ENCODE measurements around the gene RPL13. TPM values are rescaled to one million over a fixed set of nuclear protein-coding genes. Genes with fewer than 3 reads are reported as not detected.

The RPL13 gene
- 2,032 and 3,331 TPM in 2 replicates for total RNA-seq (2014; rRNA removed; shearing (Covaris generic))

DNA sequence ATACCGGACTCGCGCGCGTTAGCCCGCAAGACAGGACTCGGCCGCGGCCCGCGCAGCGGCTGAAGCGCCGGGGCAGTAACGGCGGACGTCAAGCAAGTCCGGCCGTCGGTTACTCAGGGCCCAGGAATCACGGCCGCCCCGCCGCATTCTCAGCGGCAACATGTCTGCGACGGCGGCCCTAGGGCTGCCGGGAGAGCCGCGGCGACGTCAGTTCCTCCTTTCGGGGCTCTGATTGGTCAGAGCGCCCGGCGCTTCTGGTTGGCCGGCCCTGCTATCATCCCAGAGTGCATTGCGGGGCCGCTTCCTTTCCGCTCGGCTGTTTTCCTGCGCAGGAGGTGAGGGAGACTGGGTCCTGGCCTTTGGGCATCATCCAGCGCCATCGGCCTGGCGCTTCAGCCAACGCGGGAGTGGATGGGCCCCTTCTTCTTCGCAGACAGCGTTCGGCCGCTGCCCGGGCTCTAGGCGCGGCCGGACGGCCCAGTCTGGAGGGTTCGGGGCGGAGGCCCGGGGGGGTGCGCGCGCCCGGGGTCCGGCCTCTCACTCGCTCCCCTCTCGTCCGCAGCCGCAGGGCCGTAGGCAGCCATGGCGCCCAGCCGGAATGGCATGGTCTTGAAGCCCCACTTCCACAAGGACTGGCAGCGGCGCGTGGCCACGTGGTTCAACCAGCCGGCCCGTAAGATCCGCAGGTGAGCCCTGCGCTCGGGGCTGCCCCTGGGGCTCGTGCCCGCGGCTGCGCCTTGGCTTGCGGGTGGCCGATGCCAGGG lies at the start of gene RPL13:
Gene RPL13 (plus strand): TSS at position 305 of the 764 bp plus-strand sequence. CDS start 278 bp downstream, at position 583.
- DNase-seq (ENCODE audit: low read depth): peak; percentile 95

- DNase-seq (ENCODE audit: low read depth): no peak
These were observed 49.1 kb upstream of the RPL13 start for GRCh38 chr16:89511374-89511773.

- DNase-seq (ENCODE audit: low read depth): no peak
These were observed 48.0 kb upstream of the RPL13 start for GRCh38 chr16:89512453-89512852.

DNA sequence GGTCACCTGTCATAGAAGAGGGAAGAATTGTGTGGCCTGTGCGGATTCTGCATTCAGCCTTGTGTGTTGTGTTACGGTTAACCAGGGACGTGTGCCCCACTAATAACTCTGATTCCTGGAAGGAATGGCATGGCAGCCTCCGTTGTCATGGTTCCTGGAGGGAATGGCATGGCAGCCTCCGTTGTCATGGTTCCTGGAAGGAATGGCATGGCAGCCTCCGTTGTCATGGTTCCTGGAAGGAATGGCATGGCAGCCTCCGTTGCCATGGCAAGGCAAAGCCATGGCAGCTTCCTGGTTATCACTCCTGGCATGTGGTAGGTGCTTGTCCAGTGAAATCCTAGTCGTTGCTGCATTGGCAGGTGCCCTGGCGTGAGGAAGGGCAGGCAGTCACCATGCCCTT lies 43.4 kb upstream of the RPL13 start:
- no peak for DNase-seq (ENCODE audit: low read depth)

GRCh38 chr16:89519881-89520280 lies 40.6 kb upstream of the RPL13 start:
- DNase-seq (ENCODE audit: low read depth): no peak

GRCh38 chr16:89522287-89522686 lies 38.2 kb upstream of the RPL13 start:
- no peak for DNase-seq (ENCODE audit: low read depth)

DNA sequence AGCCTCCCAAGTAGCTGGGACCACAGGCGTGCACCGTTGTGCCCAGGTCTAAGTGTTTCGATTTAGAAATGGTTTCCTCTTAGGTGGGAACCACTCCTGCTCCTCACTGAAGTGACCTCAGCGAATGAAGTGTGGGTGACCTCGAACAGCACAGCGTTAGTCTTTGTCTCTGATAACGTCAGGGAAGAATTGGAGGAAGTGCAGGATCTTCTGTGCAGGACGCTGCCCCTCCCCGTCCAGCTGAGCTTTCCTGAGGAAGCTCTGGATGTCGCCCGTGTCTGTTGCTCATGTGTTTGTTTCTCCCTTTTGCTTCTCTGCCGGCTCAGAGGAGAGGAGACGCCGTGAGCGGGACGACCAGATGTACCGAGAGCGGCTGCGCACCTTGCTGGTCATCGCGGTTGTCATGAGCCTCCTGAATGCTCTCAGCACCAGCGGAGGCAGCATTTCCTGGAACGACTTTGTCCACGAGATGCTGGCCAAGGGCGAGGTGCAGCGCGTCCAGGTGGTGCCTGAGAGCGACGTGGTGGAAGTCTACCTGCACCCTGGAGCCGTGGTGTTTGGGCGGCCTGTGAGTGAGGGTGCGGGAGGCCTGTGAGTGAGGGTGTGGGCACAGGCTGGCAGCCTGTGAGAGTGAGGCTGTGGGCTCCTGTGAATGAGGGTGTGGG lies 36.7 kb upstream of the RPL13 start:
- DNase-seq (ENCODE audit: low read depth): no peak

DNA sequence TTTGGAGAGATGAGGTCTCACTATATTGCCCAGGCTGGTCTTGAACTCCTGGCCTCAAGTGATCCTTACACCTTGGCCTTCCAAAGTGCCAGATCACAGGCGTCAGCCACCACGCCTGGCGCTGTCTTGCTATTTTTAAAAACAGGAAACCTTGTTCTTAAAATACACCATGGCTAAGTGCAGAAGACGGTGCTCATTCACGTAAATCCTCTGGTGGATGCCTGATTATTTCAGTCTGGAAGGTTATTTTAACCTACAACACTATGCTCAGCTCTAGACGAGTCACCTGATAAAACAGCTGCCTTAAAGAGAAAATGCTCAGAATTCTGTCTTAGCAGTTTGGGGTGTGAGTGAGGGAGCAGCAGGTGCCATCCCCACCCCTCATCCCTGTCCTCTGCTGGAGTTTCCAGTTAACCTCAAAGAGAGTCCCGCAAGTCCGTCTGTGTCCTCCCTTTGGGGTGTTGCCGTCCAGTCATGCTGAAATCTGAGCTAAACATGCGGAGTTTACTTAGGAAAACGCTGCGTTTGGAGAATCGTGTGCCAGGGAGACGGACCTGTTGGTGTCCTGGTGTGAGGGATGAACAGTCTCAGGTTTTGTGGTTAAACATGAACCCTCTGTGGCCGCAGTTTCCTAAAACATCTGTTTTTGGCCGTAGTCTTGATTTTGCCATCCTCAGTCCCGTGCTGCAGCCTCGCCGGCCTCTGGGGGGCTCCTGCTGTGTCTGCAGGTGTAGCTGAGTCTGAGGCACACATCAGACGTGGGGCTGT lies 35.2 kb upstream of the RPL13 start:
- DNase-seq (ENCODE audit: low read depth): no peak

- no peak for DNase-seq (ENCODE audit: low read depth)
These were observed 31.4 kb upstream of the RPL13 start for GRCh38 chr16:89529097-89529496.

DNA sequence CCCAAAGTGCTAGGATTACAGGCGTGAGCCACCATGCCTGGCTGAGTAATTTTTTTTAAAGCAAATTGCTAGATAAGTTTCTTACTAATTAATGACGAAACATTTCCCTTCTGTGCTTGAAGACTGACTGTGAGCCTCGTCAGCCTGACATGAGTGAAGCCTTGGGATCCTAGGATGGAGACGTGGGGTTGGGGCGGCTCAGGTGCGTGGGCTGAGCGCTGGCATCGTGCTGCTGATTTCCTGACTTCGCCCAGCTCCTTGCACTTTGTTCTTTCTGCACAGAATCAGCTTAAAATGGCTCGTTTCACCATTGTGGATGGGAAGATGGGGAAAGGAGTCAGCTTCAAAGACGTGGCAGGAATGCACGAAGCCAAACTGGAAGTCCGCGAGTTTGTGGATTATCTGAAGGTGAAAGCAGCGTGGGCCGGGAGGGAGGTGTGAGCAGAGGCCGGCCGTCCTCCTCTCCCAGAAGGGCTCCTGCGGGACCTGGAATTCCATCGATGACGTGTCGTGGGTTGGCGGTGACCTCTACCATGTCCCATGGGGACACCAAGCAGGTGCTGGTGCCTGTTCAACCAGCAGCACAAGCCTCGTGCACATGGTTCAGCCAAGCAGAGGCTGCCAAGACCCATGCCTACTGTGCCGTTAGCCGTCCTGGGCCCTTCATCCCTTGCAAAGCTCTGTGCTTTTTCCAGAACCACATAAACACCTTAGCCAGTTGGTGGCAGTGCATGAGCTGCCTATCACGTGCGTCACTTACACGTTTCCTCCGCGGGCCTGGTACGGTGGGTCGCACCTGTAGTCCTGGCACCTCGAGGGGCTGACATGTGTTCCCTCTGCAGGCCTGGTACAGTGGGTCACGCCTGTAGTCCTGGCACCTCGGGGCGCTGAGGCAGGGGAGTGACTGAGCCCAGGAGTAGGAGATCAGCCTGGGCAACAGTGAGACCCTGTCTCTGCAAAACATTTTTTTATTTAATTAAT lies 29.8 kb upstream of the RPL13 start:
- DNase-seq (ENCODE audit: low read depth): no peak

- DNase-seq (ENCODE audit: low read depth): no peak
These were observed 28.5 kb upstream of the RPL13 start for GRCh38 chr16:89531821-89532526.

DNA sequence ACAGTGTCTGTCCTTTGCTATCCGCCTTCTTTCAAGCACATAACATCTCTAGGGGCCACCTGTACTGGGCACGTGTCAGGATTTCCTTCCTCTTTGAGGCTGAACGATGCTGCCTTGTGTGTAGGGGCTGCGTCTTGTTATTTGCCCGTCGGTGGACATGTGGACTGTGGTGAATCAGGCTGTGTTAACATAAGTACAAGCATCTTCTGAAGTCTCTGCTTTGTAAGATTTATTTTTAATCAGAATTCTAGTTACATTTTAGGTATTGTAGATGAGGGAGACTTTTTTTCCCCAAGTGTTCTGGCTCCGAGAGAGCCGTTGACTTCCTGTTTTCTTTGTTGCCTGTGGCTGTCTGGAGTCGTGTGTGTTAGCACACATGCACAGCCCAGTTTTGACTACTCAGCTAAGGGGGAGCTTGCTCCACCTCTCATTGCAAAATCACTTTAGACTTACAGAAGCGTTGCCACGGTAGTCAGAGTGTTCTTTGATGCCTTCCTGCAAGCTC lies 26.2 kb upstream of the RPL13 start:
- DNase-seq (ENCODE audit: low read depth): no peak

DNA sequence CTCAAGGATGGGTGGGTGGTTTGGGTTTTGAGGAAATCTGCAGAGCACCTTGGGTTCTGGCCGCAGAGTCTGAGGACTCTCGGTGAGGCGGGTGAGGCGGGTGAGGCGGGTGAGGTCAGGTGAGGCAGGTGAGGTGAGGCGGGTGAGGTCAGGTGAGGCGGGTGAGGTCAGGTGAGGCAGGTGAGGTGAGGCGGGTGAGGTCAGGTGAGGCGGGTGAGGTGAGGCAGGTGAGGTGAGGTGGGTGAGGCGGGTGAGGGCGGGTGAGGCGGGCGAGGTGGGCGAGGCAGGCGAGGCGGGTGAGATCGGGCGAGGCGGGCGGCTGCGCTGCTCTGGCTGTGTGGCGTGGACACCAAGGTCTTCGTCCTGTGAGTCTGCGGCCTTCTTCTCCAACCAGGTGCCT lies 24.1 kb upstream of the RPL13 start:
- DNase-seq (ENCODE audit: low read depth): no peak

- no peak for DNase-seq (ENCODE audit: low read depth)
These were observed 23.5 kb upstream of the RPL13 start for GRCh38 chr16:89536886-89537548.

DNA sequence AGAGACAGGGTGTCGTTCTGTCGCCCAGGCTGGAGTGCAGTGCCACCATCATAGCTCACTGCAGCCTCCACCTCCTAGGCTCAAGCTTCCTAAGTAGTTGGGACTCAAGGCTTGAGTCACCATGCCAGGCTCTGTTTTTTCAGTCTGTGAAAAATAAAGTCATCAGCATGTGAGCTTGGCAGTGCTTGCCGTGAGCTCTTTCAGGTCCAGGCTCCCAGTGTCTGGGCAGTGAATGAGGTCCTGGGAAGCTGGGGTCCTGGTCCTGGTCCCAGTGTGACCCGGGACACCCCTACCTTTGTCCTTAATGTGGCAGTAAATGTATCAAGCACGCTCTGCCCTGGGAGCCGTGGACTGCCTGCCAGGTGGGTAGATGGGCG lies 22.9 kb upstream of the RPL13 start:
- DNase-seq (ENCODE audit: low read depth): no peak

DNA sequence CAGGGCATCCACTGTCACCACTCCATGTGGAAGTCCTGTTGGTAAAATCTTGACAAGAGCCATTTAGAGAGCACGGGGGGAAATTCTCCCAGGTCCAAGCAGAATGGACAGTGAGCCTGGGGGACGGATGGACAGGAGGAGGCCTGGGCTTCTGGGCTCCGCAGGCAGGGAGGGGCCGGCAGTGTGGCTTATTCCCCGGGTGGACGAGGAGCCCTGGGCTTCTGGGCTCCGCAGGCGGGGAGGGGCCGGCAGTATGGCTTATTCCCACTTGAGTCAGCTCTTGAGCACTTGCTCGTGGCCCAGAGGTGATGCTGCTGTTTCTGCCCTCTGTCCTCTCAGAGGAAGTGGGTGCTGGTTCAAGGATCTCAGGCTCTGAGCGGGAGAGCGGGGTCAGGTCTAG lies 22.2 kb upstream of the RPL13 start:
- DNase-seq (ENCODE audit: low read depth): no peak

- DNase-seq (ENCODE audit: low read depth): no peak
These were observed 19.9 kb upstream of the RPL13 start for GRCh38 chr16:89540557-89540956.

- no peak for DNase-seq (ENCODE audit: low read depth)
These were observed 18.7 kb upstream of the RPL13 start for GRCh38 chr16:89541792-89542191.

- no peak for DNase-seq (ENCODE audit: low read depth)
These were observed 16.4 kb upstream of the RPL13 start for GRCh38 chr16:89544113-89544512.

DNA sequence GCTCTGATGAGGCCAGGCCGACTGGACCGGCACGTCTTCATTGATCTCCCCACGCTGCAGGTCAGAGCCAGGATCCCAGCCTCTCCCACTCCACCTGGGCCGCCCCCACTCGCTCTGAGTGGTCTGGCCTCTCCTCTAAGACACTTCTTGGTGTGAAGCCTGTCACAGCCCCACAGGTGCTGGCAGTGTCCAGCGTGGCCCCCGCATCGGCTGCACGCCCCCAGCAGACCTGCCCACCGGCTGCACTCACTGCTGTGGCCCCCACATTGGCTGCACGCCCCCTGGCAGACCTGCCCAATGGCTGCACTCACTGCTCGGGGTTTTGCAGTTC lies 15.8 kb upstream of the RPL13 start:
- DNase-seq (ENCODE audit: low read depth): no peak
